Activated CD8-positive, alpha-beta memory T cell treated with anti-CD3 and anti-CD28 coated beads, Interleukin-2, amount 50 U/mL, for 1 hour (primary cell): ENCODE measurements around the gene PCDH19.
"Not testable (repeated sequence)": the region's sequence is repeated elsewhere in the genome, so short reads cannot be mapped to it uniquely, and the experiment has no call there.

ENCODE experiments used
- DNase-seq: peaks from one replicate; pipeline ENCODE4 v3.0.0-alpha.2; 2020; ENCODE audit errors: extremely low read depth

PCDH19 gene

GRCh38 chrX:100409610-100410590 is at the start of gene PCDH19:
TSS of gene PCDH19 (minus strand) at chrX:100410273. CDS start at chrX:100408597, 1,676 bp downstream.
- no peak for DNase-seq

- DNase-seq, result no peak
Measured at GRCh38 chrX:100449696-100450608, 39.9 kb upstream of the PCDH19 start.

- no peak for DNase-seq
Measured at GRCh38 chrX:100447655-100448397, 37.8 kb upstream of the PCDH19 start.

- DNase-seq, result no peak
Measured at GRCh38 chrX:100445593-100445992, 35.5 kb upstream of the PCDH19 start.

- not testable (repeated sequence) for DNase-seq
Measured at GRCh38 chrX:100441321-100441720, 31.2 kb upstream of the PCDH19 start.

- DNase-seq, result no peak
Measured at GRCh38 chrX:100440006-100440405, 29.9 kb upstream of the PCDH19 start.

GRCh38 chrX:100435726-100436125 is 25.7 kb upstream of the PCDH19 start:
- DNase-seq, result no peak

- DNase-seq, result no peak
Measured at GRCh38 chrX:100424012-100424411, 13.9 kb upstream of the PCDH19 start.

- DNase-seq, result no peak
Measured at GRCh38 chrX:100418556-100418955, 8.5 kb upstream of the PCDH19 start.

- DNase-seq, result no peak
Measured at GRCh38 chrX:100417681-100418080, 7.6 kb upstream of the PCDH19 start.

GRCh38 chrX:100413229-100413628 is 3.2 kb upstream of the PCDH19 start:
- DNase-seq, result no peak

- no peak for DNase-seq
Measured at GRCh38 chrX:100411802-100412715, 2.0 kb upstream of the PCDH19 start.

GRCh38 chrX:100410901-100411801 is 1.1 kb upstream of the PCDH19 start:
- DNase-seq, result no peak

- DNase-seq, result no peak
Measured at GRCh38 chrX:100408713-100409609, 1.1 kb downstream of the PCDH19 start.

- DNase-seq, result no peak
Measured at GRCh38 chrX:100407784-100408712, 2.0 kb downstream of the PCDH19 start.

- DNase-seq, result no peak
Measured at GRCh38 chrX:100407147-100407783, 2.8 kb downstream of the PCDH19 start.

- DNase-seq, result no peak
Measured at GRCh38 chrX:100405424-100405823, 4.6 kb downstream of the PCDH19 start.
